Measurements from ENCODE around the gene AGTR1.

Gene AGTR1

DNA sequence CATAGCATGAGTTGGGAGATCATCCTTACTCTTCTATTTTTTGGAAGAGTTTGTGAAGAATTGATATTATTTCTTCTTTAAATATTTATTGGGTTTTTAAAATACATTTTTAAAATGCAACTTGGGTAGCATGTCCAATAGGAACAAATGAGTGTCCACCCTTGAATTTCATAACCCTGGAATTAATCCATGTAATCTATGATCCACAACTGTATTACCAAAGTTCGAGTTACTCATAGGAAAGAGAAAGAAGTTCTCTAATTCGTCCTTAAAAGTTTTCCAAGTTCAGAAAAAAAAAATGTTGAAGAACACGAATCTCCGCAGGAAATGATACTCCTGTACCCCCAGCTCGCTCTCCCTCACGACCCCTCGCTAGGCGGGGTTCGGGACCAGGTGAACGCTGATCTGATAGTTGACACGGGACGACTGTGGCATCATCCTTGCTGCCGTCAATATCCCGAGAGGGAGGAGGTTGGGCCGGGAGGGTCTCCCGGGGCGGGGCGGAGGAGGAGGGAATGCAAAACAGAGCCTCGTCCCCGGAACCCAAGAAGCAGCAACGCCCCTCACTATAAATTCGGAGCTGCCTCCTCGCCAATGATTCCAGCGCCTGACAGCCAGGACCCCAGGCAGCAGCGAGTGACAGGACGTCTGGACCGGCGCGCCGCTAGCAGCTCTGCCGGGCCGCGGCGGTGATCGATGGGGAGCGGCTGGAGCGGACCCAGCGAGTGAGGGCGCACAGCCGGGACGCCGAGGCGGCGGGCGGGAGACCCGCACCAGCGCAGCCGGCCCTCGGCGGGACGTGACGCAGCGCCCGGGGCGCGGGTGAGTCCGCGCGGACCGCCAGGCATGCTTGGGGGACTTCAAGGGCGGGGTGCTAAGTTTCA is at the start of gene AGTR1:
TSS of gene AGTR1 (plus strand) at position 598 of the 884 bp plus-strand sequence. CDS start 43,133 bp downstream, outside the sequence.
- DNase-seq = no peak

DNA sequence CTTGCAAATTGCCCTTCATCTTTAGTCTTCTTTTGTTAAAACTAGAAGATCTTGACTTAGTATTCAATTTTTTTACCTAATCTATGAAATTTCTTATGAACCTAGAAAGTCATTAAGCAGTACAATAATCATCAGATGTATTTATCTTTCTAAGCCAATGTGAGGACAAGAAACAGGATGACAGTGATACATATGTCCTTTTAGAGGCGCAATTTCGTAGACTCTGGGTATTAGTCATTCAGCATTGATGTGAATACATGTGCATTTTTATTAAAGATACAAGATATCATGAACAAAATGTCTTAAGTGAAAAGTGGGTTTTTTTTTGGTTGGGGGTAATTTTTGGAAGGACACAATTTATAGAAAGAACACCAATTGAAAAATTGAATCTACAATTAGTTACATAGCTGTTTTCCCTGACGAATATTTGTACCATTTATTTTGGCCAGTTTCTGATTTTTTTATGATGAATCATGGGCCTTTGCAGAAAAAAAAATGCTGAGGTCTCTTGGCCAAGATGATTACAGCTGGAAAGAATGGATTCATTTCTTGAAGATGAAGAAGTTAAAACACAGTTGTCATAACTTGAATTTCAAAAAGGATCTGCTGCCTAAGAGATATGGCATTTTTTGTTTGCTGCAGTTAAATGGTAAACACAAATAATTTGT is 48.9 kb upstream of the AGTR1 start:
- DNase-seq = no peak

DNA sequence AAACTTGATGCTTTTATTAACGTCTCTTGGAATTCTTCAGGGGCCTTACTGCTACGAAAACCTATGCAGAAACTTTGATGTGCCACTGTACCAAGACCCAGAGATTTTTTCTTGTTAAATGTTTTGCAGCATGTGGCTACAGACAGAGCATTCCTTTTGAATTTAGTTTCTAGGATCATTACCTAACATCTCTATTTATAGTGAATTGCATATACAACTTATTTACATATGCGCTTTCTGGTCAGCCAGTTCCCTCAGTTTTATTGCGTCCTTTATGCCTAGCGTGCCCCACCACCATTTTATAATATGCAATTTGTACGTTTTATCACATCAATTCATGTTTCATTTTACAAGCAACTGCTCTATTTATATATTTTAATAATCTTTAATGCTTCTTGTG is 46.2 kb upstream of the AGTR1 start:
- no peak for DNase-seq

DNA sequence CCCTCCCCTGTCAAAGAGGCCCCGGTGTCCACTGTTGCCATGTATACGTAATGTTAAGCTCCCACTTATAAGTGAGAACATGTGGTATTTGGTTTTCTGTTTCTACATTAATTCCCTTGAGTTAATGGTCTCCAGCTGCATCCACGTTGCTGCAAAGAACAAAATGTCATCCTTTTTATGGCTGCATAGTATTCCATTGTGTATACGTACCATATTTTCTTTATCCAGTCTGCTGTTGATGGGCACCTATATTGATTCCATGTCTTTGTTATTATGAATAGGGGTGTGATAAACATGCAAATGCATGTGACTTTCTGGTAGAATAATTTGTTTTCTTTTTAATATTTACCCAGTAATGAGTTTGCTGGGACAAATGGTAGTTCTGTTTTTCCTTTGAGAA is 43.3 kb upstream of the AGTR1 start:
- no peak for DNase-seq

DNA sequence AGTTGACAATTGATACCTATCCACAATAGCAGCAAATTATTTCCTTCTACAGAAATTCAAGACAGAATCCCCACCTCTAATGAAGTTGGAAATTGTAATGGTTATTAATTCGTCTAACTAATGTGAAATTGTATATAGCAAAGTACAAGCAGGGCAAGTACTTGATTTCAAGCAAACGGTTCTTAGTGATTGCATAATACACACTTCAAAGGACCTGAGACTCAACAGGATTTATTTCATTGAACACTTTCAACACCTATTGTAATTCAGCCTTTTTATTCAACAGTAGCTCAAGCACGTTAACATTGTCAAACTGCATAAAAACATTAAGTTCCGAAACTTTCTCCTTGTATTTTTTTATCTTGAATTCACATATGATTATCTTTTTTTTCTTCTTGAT is 40.2 kb upstream of the AGTR1 start:
- no peak for DNase-seq

DNA sequence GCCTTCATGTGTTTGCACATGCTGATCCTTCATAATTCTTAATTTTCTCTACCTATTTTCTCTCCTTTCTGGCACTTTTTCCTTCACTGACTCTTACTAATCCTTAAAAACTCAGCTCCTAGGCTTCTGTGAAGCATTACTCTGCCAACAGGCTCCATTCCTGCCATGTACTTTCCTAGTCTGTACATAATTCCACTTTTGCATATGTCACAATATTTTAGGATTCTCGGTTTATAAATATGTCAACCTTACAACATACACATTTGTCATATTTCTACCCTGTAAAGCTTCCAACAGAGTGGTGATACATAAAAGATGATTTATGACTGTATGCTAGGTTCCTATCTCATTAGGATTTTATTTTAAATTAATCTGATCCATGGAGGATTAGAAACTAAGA is 38.2 kb upstream of the AGTR1 start:
- DNase-seq = no peak

DNA sequence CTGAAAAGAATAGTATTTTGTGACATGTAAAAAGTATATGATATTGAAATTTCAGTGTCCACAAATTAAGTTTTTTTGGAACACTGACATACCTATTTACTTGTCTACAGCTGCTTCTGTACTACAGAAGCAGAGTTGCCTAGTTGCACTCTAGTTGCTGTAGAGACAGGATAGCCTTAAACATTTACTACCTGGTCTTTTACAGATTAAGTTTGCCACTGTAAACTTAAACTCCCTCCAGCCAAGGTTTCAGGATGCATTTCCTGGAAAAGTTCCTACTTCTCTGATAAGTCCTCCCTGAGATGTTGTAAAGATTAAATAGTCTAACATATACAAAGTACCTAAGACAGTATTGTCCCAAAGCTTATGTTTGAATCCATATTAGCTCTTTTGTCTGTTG is 17.4 kb upstream of the AGTR1 start:
- no peak for DNase-seq

DNA sequence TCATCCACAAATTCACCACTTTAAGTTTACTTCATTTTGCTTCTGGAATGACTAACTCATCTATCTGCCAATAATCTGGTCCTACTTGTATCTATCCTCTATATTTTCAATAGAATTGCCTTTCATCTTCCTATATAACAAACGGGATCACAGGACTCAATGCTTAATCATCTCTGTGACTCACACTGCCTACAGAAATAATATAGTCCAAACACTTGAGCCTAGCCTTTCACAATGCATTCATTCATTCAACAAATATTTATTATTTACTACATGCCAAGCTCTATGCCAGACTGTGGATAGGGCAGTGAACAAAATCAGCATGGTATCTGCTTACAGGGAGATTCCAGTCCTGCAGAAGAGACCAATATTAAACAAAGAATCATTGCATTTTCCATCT is 16.6 kb upstream of the AGTR1 start:
- DNase-seq = no peak

DNA sequence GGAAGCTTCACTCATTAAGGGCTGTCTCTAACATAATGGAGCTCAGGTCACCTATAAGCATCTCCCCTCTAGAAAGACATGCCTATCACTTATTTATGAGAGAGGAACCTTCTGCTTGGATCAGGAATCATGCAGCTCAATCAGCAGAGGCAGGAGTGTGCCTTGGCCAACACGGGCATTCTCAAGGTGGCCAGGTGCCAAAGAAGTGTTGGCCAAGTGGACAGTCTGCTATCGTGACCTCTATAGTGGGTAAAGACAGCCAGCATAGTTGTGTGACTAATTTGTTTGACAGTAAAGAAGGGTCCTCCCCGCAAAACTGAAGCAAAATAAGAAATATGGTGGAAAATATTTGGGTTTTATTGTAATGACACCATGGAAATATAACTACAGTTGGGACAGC is 14.7 kb upstream of the AGTR1 start:
- DNase-seq = no peak

DNA sequence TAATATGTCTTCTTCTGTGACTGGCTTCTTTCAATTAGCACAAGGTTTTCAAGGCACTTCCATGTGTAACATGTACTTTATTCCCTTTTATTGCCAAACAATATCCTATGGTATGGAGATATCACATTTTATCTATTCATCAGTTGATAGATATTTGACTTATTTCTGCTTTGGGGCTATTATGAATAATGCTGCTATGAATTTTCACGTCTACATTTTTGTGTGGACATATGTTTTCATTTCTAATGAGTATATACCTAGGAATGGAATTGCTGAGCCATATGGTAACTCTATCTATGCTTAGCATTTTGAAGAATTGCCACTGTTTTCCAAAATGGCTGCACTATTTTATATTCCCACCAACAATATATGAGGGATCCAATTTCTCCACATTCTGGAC is 3.6 kb upstream of the AGTR1 start:
- DNase-seq = no peak

DNA sequence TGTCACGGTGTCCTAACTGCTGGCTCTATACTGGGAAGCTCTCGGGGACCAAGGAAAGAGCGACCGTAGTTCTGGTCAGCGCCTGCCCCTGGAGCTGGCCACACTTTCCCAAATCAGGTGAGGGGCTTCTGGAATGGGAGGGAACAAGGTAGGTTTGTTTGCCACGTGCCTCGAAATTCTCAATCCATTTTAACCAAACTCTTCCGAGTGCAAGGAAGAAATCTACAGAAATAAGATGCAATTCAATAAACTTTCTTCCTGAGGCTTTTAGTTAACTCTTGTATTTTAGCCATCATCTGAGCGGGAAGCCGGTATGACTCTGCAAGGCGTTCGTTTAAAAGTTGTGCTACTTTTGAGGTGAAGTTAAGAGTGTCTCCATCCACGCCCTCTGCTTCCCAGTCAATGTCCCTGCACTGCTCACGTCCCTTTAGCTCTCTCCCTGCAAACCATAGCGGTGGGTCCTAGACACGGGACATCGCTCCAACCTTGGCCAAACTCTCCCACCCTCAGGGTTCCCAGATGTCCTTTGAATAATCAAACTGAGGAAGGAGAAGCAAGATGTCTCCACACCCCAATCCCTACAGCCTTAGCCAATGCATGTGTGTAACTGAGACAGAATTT is 597 bp downstream of the AGTR1 start:
- no peak for DNase-seq

DNA sequence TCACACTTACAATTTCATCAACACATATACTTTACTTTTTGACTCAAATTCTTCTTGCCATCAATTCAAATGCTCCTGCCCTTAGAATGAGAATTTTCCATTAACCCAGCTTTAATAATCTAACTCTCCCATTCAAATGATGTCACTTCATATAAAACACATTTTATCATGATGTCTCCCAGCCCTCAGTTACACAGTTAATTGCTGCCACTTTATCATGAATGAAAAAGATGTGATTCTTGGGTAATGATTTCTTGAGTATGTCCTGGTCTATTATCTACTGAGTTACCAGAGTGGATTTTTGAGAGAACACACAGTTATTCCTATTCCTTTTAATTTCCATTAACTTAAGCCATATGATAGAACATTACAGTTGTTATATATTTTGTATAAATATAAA is 7.6 kb downstream of the AGTR1 start:
- DNase-seq = no peak

DNA sequence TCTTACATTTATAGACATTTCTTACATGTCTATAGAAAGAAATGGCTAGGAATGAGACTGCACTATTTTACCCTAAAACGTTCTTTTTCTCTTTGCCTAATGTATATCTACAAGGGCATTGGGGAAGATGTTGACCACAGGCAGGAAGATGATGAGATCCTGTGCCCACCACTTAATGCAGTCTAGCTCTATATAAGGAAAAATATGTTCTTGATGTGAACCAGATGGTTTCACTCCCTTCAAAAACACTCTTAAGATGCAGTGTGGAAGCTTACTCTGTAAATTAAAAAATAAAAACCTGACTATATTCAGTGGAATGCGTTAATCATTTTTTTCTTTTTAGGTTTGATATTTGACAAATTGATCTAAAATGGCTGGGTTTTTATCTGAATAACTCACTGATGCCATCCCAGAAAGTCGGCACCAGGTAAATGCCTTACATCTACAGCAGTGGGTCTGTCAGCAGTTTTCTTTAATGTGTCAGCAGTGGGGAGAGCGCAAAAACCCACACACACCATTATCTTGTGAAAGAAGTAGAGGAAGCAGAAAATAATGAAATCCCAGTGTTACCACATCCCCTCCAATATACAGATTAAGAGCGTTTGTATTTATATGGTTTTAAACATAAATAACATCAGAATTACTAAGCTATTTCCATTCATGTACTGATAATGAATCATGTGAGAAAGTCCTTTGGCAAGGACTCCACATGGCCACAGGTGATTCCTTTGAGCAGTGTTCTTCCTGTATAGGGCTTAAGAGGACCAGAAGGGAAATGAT is 10.1 kb downstream of the AGTR1 start:
- DNase-seq = no peak

DNA sequence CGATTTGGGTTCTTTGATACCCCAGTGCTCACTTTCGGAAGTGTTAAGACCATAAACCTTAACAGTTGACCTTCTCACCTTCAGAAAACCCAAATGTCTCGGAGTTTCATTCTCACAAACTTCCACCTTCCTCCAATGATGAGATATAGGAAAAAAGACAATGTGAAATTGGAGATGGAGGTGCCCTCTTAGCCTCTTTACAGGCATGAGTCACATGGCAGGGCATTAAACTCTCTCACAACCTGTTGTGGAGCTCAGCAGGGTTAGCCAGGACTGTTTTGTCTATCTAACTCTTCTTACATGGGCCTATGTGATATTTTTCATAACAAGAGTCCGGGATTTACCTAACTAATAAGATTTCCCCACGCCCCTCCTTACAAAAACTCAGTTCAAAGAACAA is 10.7 kb downstream of the AGTR1 start:
- no peak for DNase-seq

DNA sequence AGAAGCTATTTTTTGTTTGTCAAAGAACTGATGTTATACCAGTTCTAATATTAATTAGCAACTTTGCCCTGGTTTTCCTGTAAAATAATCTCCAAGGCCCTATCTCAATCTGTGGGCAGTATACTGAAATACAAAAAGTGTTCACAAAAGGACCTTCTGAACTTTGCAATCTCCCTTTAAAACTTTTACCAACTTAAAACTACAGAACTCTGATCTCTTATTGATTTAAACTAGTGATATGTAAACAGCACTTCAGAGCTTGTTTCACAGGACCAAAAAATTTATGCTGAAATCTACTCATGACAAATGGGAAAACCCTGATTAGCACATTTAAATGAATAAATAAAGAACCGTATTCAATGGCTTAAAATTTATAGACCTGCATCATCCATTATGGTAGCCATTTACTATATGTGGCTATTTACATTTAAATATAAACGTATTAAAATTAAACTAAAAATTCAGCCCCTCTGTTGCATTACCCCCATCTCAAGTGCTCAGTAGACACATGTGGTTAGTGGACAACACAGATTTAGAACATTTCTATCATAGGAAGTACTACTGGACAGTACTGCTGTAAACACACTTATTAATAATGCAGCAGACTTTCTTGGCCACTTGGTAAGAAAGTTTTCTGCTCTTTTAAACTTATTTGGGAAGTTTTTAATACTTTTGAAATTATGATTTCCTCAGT is 12.0 kb downstream of the AGTR1 start:
- DNase-seq = no peak

DNA sequence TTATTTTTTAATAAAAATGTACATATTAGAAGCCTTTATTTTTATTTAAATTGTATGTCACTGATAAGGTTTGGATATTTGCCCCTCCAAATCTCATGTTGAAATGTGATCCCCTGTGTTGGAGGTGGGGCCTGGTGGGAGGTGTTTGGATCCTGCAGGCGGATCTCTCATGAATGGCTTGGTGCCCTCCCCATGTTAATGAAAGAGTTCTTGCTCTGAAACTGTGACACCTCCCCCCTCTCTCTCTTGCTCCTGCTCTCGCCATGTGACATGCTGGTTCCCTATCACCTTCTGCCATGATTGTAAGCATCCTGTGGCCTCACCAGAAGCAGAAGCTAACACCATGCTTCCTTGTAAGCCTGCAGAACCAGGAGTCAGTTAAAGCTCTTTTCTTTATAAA is 13.0 kb downstream of the AGTR1 start:
- DNase-seq = no peak

DNA sequence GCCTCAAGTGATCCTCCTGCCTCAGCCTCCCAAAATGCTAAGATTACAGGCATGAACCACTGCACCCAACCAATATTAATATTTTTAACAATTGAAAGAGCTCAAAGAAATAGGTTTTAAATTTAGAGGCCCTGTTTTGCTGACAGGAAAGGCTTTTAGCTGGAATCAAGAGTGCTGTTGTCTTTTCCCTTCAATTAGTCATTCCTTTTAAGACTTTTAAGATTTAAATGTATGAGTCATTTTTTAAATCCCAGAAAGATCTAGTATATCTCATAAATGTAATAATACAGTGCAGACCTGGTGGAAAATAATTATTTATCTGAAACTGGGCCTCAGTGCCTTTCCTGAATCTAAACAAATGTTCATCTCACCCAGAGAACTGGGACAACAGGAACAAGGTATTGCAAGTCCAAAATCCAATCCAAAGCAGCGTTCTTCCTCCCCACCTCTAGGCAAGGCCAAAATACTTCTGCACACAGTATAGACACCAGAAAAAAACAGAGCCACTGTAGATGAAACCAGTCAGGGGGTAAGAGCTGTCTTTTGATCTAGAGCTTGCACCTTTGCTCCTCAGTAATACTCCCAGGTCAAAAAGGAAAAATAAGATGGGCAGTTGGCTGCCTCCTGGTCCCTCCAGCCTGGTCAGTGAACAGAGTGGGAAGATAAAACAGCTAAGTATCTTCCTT is 14.4 kb downstream of the AGTR1 start:
- DNase-seq = no peak

DNA sequence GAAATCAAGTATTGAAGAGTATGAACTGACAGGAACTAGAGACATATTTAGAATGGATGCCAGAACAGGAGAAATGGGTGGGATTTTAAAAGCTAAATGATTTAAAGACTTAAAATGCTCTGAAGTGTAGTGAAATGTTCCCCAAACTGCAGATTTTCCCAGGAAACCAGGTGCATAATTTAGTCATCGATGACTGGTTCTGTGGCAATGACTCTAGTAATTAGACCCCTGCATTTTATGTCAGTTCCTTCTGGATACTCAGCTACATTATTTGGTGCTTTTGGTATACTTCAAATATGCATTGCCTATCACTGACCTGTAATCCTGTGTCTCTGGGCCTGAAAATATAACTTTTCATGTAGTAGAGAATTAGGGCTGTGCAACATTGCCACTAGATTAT is 16.8 kb downstream of the AGTR1 start:
- no peak for DNase-seq

DNA sequence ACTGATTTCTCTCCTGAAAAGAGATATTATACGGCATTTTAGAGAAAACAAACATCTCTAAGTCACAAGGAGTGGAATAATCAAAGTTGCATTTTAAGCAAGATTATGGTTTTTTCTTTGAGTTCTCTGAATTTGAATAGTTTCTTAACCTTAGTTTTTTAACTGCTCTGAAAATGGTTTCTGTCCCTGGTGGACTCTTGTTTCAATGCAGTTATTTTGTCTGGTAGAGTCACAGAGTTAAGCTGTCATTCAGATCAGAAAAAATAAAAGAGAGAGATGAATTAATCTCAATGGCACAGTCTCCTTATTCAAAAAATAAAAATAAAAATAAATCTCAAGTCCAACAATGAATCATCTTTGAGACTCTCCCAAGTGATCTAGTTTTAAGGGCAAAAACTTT is 19.0 kb downstream of the AGTR1 start:
- DNase-seq = no peak

DNA sequence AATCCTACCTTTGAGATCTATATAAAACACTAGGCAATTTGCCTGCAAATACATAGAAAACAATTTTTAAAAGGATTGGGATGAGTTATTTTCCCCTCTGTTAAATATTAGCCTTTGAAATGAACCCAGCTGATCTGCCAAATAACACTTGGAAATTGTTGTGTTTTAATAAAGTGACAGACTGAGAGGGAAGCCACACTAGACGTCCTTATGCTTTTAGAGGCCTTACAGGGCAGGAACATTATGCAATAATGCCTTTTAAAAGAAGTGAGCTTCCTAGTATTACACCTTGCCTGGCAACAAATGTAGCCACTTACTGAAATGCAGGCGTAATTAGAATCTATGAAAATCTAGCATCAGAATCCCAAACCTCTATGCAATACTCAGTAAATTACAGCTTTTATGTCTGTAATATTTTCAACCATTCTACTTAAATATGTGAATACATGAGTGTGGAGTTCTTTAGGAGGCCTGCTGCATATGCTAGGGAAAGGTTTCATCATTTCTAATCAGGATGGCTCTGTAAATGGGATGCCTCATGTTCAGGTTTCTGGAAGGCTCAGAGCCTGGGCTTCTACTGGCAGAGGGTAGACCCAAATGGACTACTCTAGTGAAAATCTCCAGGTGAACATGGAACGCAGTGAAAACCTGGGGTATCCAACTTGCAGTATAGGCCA is 20.3 kb downstream of the AGTR1 start:
- no peak for DNase-seq

Data from cortex of kidney (tissue), 1 donor.